ENCODE results near the gene CEP128.
"Not testable (repeated sequence)": the region's sequence is repeated elsewhere in the genome, so short reads cannot be mapped to it uniquely, and the experiment has no call there.

Gene CEP128

GRCh38 chr14:80941241-80942185 lies at the start of gene CEP128:
CEP128 (minus strand) TSS chr14:80941738.
- DNase-seq = peak; percentile 91

- DNase-seq = no peak
Observed at GRCh38 chr14:80988735-80989429, 47.3 kb upstream of the CEP128 start.

- DNase-seq = no peak
Observed at GRCh38 chr14:80988192-80988591, 46.7 kb upstream of the CEP128 start.

- peak; percentile 77 for DNase-seq
Observed at GRCh38 chr14:80987235-80988032, 45.9 kb upstream of the CEP128 start.

GRCh38 chr14:80982711-80983110 lies 41.2 kb upstream of the CEP128 start:
- DNase-seq = no peak

GRCh38 chr14:80981673-80982072 lies 40.1 kb upstream of the CEP128 start:
- DNase-seq = no peak

GRCh38 chr14:80981156-80981555 lies 39.6 kb upstream of the CEP128 start:
- DNase-seq = no peak

- no peak for DNase-seq
Observed at GRCh38 chr14:80979951-80980350, 38.4 kb upstream of the CEP128 start.

GRCh38 chr14:80978403-80978802 lies 36.9 kb upstream of the CEP128 start:
- no peak for DNase-seq

GRCh38 chr14:80977221-80977620 lies 35.7 kb upstream of the CEP128 start:
- no peak for DNase-seq

GRCh38 chr14:80974679-80975078 lies 33.1 kb upstream of the CEP128 start:
- no peak for DNase-seq

- peak; percentile 28 for DNase-seq
Observed at GRCh38 chr14:80973931-80974641, 32.5 kb upstream of the CEP128 start.

GRCh38 chr14:80965037-80965436 lies 23.5 kb upstream of the CEP128 start:
- no peak for DNase-seq

GRCh38 chr14:80959496-80959895 lies 18.0 kb upstream of the CEP128 start:
- DNase-seq = peak; percentile 79

GRCh38 chr14:80958939-80959338 lies 17.4 kb upstream of the CEP128 start:
- DNase-seq = no peak

- DNase-seq = no peak
Observed at GRCh38 chr14:80958226-80958625, 16.7 kb upstream of the CEP128 start.

GRCh38 chr14:80957613-80958012 lies 16.1 kb upstream of the CEP128 start:
- no peak for DNase-seq

GRCh38 chr14:80956922-80957321 lies 15.4 kb upstream of the CEP128 start:
- DNase-seq = no peak

- DNase-seq = no peak
Observed at GRCh38 chr14:80956102-80956501, 14.6 kb upstream of the CEP128 start.

- peak; percentile 17 for DNase-seq
Observed at GRCh38 chr14:80955416-80955941, 13.9 kb upstream of the CEP128 start, which contains the start of gene TSHR. TSHR (plus strand) TSS chr14:80955621; CDS start chr14:80955681, 60 bp downstream.

GRCh38 chr14:80954687-80955299 lies 13.3 kb upstream of the CEP128 start:
- peak; percentile 83 for DNase-seq

GRCh38 chr14:80953211-80953610 lies 11.7 kb upstream of the CEP128 start:
- DNase-seq = not testable (repeated sequence)
